Mucosa of stomach (tissue), 1 donor: ENCODE measurements around the gene TXNRD3.

Experiments
- H3K27me3 ChIP-seq: one replicate; pipeline ENCODE4 v1.7.0; 2013; ENCODE audit warnings: mild to moderate bottlenecking, low read length; ENCODE audit not compliant: control insufficient read depth, insufficient read depth
- H3K36me3 ChIP-seq: one replicate; pipeline ENCODE4 v1.7.0; 2013; ENCODE audit warnings: low read length; ENCODE audit not compliant: control insufficient read depth, insufficient read depth
- H3K4me1 ChIP-seq: one replicate; pipeline ENCODE4 v1.7.0; 2013; ENCODE audit warnings: mild to moderate bottlenecking, low read length; ENCODE audit not compliant: control insufficient read depth, insufficient read depth
- H3K4me3 ChIP-seq: one replicate; pipeline ENCODE4 v1.7.0; 2013; ENCODE audit warnings: low read length
- H3K9ac ChIP-seq: one replicate; pipeline ENCODE4 v1.7.0; 2013; ENCODE audit warnings: mild to moderate bottlenecking, low read length, moderate library complexity
- H3K9me3 ChIP-seq: one replicate; pipeline ENCODE4 v1.7.0; 2013; ENCODE audit warnings: mild to moderate bottlenecking, low read length, moderate library complexity; ENCODE audit not compliant: control insufficient read depth
- donor health status: Pancreatic carcinoma.

The TXNRD3 gene

DNA sequence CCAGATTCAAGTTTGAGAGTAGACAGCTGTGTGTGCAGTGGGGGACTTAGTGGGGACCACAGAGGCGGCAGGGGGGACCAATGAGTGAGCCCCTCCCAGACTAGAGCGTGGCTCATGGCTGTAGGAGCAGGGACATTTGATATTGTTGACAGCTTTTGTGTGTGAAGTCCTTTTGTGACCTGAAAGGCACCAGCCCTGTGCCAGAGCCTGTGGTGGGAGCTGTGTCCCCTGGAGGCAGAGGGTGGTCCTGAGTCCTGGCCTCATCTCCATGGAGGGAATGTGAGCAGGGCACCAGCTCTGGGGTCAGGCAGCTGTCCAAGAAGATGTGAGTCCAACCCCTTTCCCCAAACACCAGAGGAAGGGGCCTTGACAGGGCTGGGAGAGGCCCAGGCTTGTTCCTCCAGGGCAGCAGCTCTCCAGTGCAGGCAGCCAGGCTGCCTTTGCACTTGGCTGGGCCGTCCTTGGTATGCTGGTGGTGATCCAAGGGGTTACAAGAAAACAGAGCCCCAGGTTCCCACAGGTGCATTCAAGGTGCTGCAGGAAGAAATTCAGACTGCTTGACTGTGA, 86.1 kb downstream of the TXNRD3 start:
- Histone ChIP-seq H3K36me3 (no peaks in the 10 kb centered on the region), H3K9ac (no peak overlapping the region), H3K27me3 (no peaks in the 10 kb centered on the region), H3K9me3 (no peaks in the 10 kb centered on the region), H3K4me1 (no peaks in the 10 kb centered on the region), H3K4me3 (no peak overlapping the region)

- Histone ChIP-seq H3K4me3 (no peak overlapping the region), H3K9me3 (no peaks in the 10 kb centered on the region), H3K9ac (no peak overlapping the region), H3K36me3 (no peaks in the 10 kb centered on the region), H3K4me1 (no peaks in the 10 kb centered on the region), H3K27me3 (no peaks in the 10 kb centered on the region)
Observed at GRCh38 chr3:126567696-126568438, 87.1 kb downstream of the TXNRD3 start.

- Histone ChIP-seq H3K36me3 (no peaks in the 10 kb centered on the region), H3K9ac (no peak overlapping the region), H3K9me3 (no peaks in the 10 kb centered on the region), H3K4me1 (no peaks in the 10 kb centered on the region), H3K4me3 (no peak overlapping the region), H3K27me3 (no peaks in the 10 kb centered on the region)
Observed at GRCh38 chr3:126562737-126563276, 92.1 kb downstream of the TXNRD3 start.

- Histone ChIP-seq H3K9me3 (no peaks in the 10 kb centered on the region), H3K4me1 (no peaks in the 10 kb centered on the region), H3K9ac (no peak within 1 kb of the TSS), H3K4me3 (no peak within 1 kb of the TSS), H3K36me3 (no peaks in the 10 kb centered on the region), H3K27me3 (no peaks in the 10 kb centered on the region)
Observed at GRCh38 chr3:126558336-126559071, 96.4 kb downstream of the TXNRD3 start, which contains the start of gene C3orf22. C3orf22 (minus strand) TSS chr3:126558932; CDS start chr3:126553390, 5,542 bp downstream.

- no peak overlapping the region for H3K9ac ChIP-seq
- H3K27me3 ChIP-seq, result no peaks in the 10 kb centered on the region
- no peaks in the 10 kb centered on the region for H3K4me1 ChIP-seq
- H3K4me3 ChIP-seq, result no peak overlapping the region
- H3K9me3 ChIP-seq, result no peaks in the 10 kb centered on the region
- no peaks in the 10 kb centered on the region for H3K36me3 ChIP-seq
Observed at GRCh38 chr3:126557761-126558160, 97.2 kb downstream of the TXNRD3 start.

- Histone ChIP-seq H3K4me3 (no peak overlapping the region), H3K9me3 (no peaks in the 10 kb centered on the region), H3K36me3 (no peaks in the 10 kb centered on the region), H3K9ac (no peak overlapping the region), H3K27me3 (no peaks in the 10 kb centered on the region), H3K4me1 (no peaks in the 10 kb centered on the region)
Observed at GRCh38 chr3:126557415-126557745, 97.5 kb downstream of the TXNRD3 start.
